HG03457 (cell line): Measurements from ENCODE around the gene CALU.

ENCODE experiments used
- ATAC-seq: cut with Tn5 transposase; IDR thresholded peaks from one replicate; pipeline ENCODE4 v1.9.1; 2021; ENCODE audit warnings: moderate number of reproducible peaks; ENCODE audit not compliant: unreplicated experiment

Gene CALU

GRCh38 chr7:128745706-128746105 lies 6.5 kb downstream of the CALU start:
- no peak for ATAC-seq

- ATAC-seq, result no peak
Measured at GRCh38 chr7:128747327-128748079, 8.3 kb downstream of the CALU start.

GRCh38 chr7:128752251-128752650 lies 13.1 kb downstream of the CALU start:
- ATAC-seq, result no peak

- no peak for ATAC-seq
Measured at GRCh38 chr7:128755075-128755818, 16.1 kb downstream of the CALU start.

- ATAC-seq, result no peak
Measured at GRCh38 chr7:128755819-128756476, 16.8 kb downstream of the CALU start.

- no peak for ATAC-seq
Measured at GRCh38 chr7:128757203-128757602, 18.0 kb downstream of the CALU start.

- no peak for ATAC-seq
Measured at GRCh38 chr7:128758553-128758952, 19.4 kb downstream of the CALU start.

GRCh38 chr7:128759242-128759641 lies 20.1 kb downstream of the CALU start:
- no peak for ATAC-seq

GRCh38 chr7:128763541-128763940 lies 24.4 kb downstream of the CALU start:
- no peak for ATAC-seq

GRCh38 chr7:128767475-128768110 lies 28.4 kb downstream of the CALU start:
- no peak for ATAC-seq

GRCh38 chr7:128770233-128770632 lies 31.1 kb downstream of the CALU start:
- no peak for ATAC-seq

GRCh38 chr7:128773604-128774003 lies 34.4 kb downstream of the CALU start:
- no peak for ATAC-seq

- no peak for ATAC-seq
Measured at GRCh38 chr7:128774029-128774689, 35.0 kb downstream of the CALU start.

GRCh38 chr7:128774921-128775320 lies 35.8 kb downstream of the CALU start:
- ATAC-seq, result no peak

- no peak for ATAC-seq
Measured at GRCh38 chr7:128775744-128776474, 36.8 kb downstream of the CALU start, which contains the start of gene OPN1SW. Gene OPN1SW, minus strand, starts transcription at chr7:128775794. Its CDS starts 13 bp downstream, at chr7:128775781.

- ATAC-seq, result no peak
Measured at GRCh38 chr7:128777156-128778123, 38.3 kb downstream of the CALU start.

GRCh38 chr7:128778946-128779345 lies 39.8 kb downstream of the CALU start:
- ATAC-seq, result no peak

- no peak for ATAC-seq
Measured at GRCh38 chr7:128781126-128781525, 42.0 kb downstream of the CALU start.

- no peak for ATAC-seq
Measured at GRCh38 chr7:128781851-128782250, 42.7 kb downstream of the CALU start.
